AG09309 (cell line): ENCODE results near the gene PTPN22.

Experiments used
- DNase-seq: peaks from one replicate; pipeline ENCODE4 v3.0.0-alpha.2; 2010; ENCODE audit warnings: low read depth
- H3K4me3 ChIP-seq: 2 replicates; pipeline ENCODE4 v1.5.1; 2011; ENCODE audit warnings: mild to moderate bottlenecking, low read depth, low read length, moderate library complexity; ENCODE audit not compliant: control insufficient read depth
- CTCF ChIP-seq: IDR thresholded peaks from 2 replicates; pipeline ENCODE4 v1.5.1; 2011; ENCODE audit warnings: mild to moderate bottlenecking, low read depth, low read length, inconsistent platforms; ENCODE audit not compliant: insufficient read depth, control insufficient read depth; ENCODE audit errors: missing control alignments

The PTPN22 gene

GRCh38 chr1:113875714-113876113 is 4.2 kb upstream of the PTPN22 start:
- no peak for DNase-seq
- no peak for TF ChIP-seq CTCF
- no peak overlapping the region for H3K4me3 ChIP-seq

- DNase-seq, result no peak
- TF ChIP-seq CTCF, result peak; percentile 36
- no peak overlapping the region for H3K4me3 ChIP-seq
Measured at GRCh38 chr1:113874012-113874879, 2.7 kb upstream of the PTPN22 start.

- TF ChIP-seq CTCF, result no peak
- DNase-seq, result no peak
Measured at GRCh38 chr1:113872219-113872935, 865 bp upstream of the PTPN22 start.

GRCh38 chr1:113870778-113871177 is 734 bp downstream of the PTPN22 start:
- no peak for TF ChIP-seq CTCF
- H3K4me3 ChIP-seq, result no peak overlapping the region
- DNase-seq, result no peak

More at GRCh38 chr1:113872219-113872935, 865 bp upstream of the PTPN22 start:
- no peak overlapping the region for H3K4me3 ChIP-seq

- no peak overlapping the region for H3K4me3 ChIP-seq
- DNase-seq, result no peak
- no peak for TF ChIP-seq CTCF
Measured at GRCh38 chr1:113868387-113869083, 3.0 kb downstream of the PTPN22 start.

- no peak for DNase-seq
- TF ChIP-seq CTCF, result no peak
- H3K4me3 ChIP-seq, result no peak overlapping the region
Measured at GRCh38 chr1:113861641-113862040, 9.9 kb downstream of the PTPN22 start.
